Large intestine (tissue), 3 donors: ENCODE results near the gene ZFP28. TPM values are rescaled to one million over a fixed set of nuclear protein-coding genes. Genes with fewer than 3 reads are reported as not detected.

ENCODE experiments used
- DNase-seq, 2 donors: peaks; one replicate each; pipeline versions ENCODE4 v3.0.0 to v3.0.0-alpha.2; 2013
- H3K27ac ChIP-seq: one replicate; pipeline ENCODE4 v1.5.1; 2013; ENCODE audit warnings: low read length
- H3K27me3 ChIP-seq: 2 replicates; pipeline ENCODE4 v1.6.1; 2013; ENCODE audit warnings: low read length; ENCODE audit not compliant: control insufficient read depth, insufficient read depth
- H3K36me3 ChIP-seq: 2 replicates; pipeline ENCODE4 v1.6.1; 2013; ENCODE audit warnings: low read length; ENCODE audit not compliant: control insufficient read depth, insufficient read depth
- H3K4me1 ChIP-seq: one replicate; pipeline ENCODE4 v1.6.1; 2013; ENCODE audit warnings: low read length; ENCODE audit not compliant: control insufficient read depth, insufficient read depth
- H3K4me3 ChIP-seq: one replicate; pipeline ENCODE4 v1.5.1; 2013; ENCODE audit warnings: low read length
- H3K9me3 ChIP-seq: one replicate; pipeline ENCODE4 v1.6.1; 2013; ENCODE audit warnings: mild to moderate bottlenecking, low read depth, low read length, moderate library complexity; ENCODE audit not compliant: control insufficient read depth
- WGBS: methylation state at CpG from one replicate; pipeline ENCODE4 v1.1.5; 2013; ENCODE audit warnings: low lambda C conversion rate; ENCODE audit not compliant: insufficient coverage; 5-methylcytosine and 5-hydroxymethylcytosine counted together
- polyA plus RNA-seq: library from polyadenylated mRNA; unstranded; fragments of 120-200 nt; gene quantifications from one replicate; pipeline ENCODE4 v1.2.1, GENCODE V29; 2013

Gene ZFP28
- polyA plus RNA-seq, 1 donor, result 7.9 TPM

DNA sequence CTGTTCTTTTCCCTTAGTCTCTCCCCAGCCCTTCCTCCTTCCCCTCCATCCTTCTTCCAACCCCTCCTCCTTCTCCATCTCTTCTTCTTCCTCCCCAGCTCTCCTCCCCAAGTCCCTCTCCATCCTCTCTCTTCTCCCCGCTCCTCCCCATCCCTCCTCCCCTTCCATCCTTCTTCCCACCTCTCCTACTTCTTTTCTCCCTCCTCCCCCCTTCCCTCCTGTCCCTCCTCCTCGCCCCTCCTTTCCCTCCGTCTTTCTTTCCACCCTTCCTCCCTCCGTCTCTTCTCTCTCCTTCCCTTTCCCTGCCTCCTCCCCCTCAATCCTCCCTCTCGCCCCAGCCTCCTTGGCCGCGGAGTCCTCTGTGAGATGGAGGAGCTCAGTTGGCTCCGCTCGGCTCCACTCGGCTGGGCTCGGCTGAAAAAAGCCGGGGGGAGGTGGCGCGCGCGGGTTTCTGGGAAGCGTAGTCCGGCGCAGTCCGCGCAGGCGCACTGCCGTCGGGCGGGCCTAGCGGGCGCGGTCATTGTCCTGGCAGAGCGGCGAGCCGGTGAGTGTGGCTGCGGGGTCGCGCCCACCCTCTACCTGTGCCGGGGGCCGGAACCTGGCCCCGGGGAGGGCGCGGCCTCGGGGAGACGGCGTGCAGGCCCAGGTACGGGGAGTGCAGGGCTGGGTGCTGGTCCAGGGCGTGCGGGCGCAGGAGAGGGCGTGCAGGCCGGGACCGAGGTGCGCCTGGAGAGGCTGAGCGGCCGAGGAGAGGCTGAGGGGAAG lies 56.2 kb downstream of the ZFP28 start, which contains the start of gene ZNF71:
Gene ZNF71, plus strand, starts transcription at position 520 of the 765 bp plus-strand sequence. CDS start 6,257 bp downstream, outside the sequence.
- WGBS, result 20% methylated on average over 1 of the region's 52 CpGs
- peak; percentile 80 to 92 for DNase-seq
- Histone ChIP-seq H3K27me3 (no peaks in the 10 kb centered on the region), H3K4me3 (peak within 1 kb of the TSS; percentile 75), H3K36me3 (no peaks in the 10 kb centered on the region), H3K27ac (peak within 1 kb of the TSS; percentile 23), H3K4me1 (no peaks in the 10 kb centered on the region), H3K9me3 (peaks cover 6% of the 10 kb centered on the region)

DNA sequence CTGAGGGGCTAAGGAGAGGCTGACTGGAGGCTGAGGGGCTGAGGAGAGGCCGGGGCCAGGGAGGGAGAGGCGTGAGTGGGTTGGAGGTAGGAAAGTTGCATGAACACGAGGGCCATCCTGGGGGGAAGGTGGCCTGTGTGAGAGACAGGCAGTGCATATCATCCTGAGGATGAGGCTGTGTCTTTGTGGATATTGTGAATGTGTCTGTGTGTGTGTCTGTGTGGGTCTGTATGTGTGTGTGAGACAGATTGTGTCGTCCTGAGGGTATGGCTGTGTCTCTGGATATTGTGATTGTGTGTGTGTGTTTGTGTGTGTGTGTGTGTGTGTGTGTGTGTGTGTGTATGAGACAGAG lies 56.8 kb downstream of the ZFP28 start:
- Histone ChIP-seq H3K9me3 (peaks cover 6% of the 10 kb centered on the region), H3K4me3 (peak overlapping the region; percentile 75), H3K27me3 (no peaks in the 10 kb centered on the region), H3K4me1 (no peaks in the 10 kb centered on the region), H3K36me3 (peaks cover 1% of the 10 kb centered on the region), H3K27ac (peak overlapping the region; percentile 23)
- no peak for DNase-seq
- no CpG with 5 or more reads among the region's 4 CpGs for WGBS

DNA sequence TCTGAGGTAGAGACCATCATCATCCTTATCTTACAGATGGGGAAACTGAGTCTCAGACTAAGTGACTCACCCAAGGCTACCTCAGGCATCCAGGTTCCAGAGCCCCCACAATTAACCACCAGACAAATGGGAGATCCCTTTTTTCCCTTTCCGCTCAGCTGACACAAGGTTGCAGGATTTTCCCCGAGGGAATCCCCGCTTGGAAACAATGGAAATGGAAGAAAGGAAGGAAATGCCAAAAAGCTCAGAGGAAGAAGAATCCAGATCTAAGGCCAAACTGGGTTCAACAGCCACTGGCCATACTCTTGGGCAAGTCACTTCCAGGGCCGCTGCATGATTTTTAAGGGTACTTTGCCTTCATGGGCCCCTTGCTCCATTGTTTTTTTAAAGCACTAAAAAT lies 57.9 kb downstream of the ZFP28 start:
- WGBS, result no CpG with 5 or more reads among the region's 4 CpGs
- Histone ChIP-seq H3K36me3 (peaks cover 6% of the 10 kb centered on the region), H3K4me3 (no peak overlapping the region), H3K27me3 (no peaks in the 10 kb centered on the region), H3K9me3 (peaks cover 15% of the 10 kb centered on the region), H3K4me1 (no peaks in the 10 kb centered on the region), H3K27ac (no peak overlapping the region)
- no peak for DNase-seq

DNA sequence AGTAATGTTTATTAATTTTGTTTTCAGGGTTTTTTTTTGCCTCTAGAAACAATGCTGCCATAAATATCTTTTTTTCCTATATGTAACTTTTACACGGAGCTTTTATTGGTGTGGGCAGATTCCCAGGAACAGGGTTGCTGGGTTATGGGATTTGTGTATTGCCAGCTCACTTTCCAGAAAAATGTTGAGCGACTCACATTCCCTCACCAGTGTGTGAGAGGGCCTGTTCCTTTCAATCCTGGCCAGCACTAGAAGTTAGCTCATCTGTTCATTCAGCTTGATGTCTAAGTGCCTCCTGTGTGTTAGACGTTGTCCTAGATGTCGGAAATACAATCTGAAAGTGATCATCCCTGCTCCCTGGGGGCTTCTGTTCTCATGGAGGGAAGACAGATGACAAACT lies 58.9 kb downstream of the ZFP28 start:
- H3K27ac ChIP-seq, result no peak overlapping the region
- DNase-seq, result no peak
- H3K4me1 ChIP-seq, result no peaks in the 10 kb centered on the region
- H3K9me3 ChIP-seq, result peaks cover 15% of the 10 kb centered on the region
- H3K36me3 ChIP-seq, result peaks cover 10% of the 10 kb centered on the region
- WGBS, result no CpG with 5 or more reads among the region's 4 CpGs
- H3K4me3 ChIP-seq, result no peak overlapping the region
- H3K27me3 ChIP-seq, result no peaks in the 10 kb centered on the region

DNA sequence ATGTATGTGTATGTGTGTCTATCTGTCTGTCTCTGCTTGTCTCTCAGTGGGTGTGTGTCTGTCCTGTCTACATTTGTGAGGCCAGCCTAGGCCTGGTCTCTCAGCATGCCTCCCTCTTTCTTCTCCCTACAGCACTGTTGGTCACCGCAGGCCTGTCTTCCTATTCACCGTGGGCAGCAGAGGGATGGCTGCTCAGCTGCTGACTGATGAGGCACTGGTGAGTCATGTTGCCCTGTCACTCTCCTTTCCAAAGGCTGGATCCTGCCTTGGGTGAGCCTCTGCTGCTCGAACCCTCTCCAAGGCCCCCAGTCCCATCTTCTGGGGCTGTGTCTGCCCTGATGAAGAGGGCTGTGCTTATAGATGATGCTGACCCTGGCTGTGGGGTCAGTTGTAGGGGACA lies 62.6 kb downstream of the ZFP28 start:
- H3K4me1 ChIP-seq, result no peaks in the 10 kb centered on the region
- no peak for DNase-seq
- H3K36me3 ChIP-seq, result peaks cover 12% of the 10 kb centered on the region
- no peak overlapping the region for H3K27ac ChIP-seq
- no peaks in the 10 kb centered on the region for H3K27me3 ChIP-seq
- H3K9me3 ChIP-seq, result peaks cover 13% of the 10 kb centered on the region
- WGBS, result no CpG with 5 or more reads among the region's 3 CpGs
- H3K4me3 ChIP-seq, result no peak overlapping the region

DNA sequence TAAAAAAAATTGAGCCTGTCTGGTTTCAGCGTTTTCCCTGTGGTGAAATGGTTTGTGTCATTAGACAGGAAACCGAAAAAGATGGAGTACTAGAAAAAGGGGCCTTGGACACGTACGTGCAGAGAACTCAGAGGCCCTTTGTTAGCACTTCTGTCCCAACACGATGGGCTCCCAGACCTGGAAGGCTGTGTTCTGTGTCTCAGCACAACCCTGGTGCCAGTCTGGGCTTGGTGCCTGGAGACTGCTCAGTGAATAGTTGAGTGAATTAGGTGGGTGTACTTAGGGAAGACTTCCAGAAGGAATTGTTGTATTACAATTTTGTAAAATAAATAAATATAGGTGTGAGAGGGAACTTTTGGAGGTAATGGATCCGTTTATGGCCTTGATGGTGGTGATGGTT lies 65.1 kb downstream of the ZFP28 start:
- 100% methylated on average over 1 of the region's 6 CpGs for WGBS
- H3K27ac ChIP-seq, result no peak overlapping the region
- no peak for DNase-seq
- no peaks in the 10 kb centered on the region for H3K4me1 ChIP-seq
- H3K36me3 ChIP-seq, result peaks cover 12% of the 10 kb centered on the region
- no peaks in the 10 kb centered on the region for H3K27me3 ChIP-seq
- no peak overlapping the region for H3K4me3 ChIP-seq
- H3K9me3 ChIP-seq, result peaks cover 15% of the 10 kb centered on the region

Other genes with a start within 250 kb of the ZFP28 start
- gene ZSCAN5A, start 224.1 kb upstream of the ZFP28 start, polyA plus RNA-seq, result 9.8 TPM
- 6.6 TPM for gene ZNF582, start 145.4 kb upstream of the ZFP28 start, polyA plus RNA-seq
- gene ZNF583, start 134.6 kb upstream of the ZFP28 start, polyA plus RNA-seq, result 6.0 TPM
- gene ZNF667, start 61.6 kb upstream of the ZFP28 start, polyA plus RNA-seq, result 9.0 TPM
- gene ZNF471, start 31.1 kb upstream of the ZFP28 start, polyA plus RNA-seq, result 11.7 TPM
- gene ZNF470, start 28.5 kb downstream of the ZFP28 start, polyA plus RNA-seq, result 8.7 TPM
- 4.1 TPM for gene ZNF71, start 56.4 kb downstream of the ZFP28 start, polyA plus RNA-seq
- 0.97 TPM for gene SMIM17, start 104.2 kb downstream of the ZFP28 start, polyA plus RNA-seq
- 2.8 TPM for gene ZNF835, start 132.8 kb downstream of the ZFP28 start, polyA plus RNA-seq